Left ventricle myocardium inferior (tissue), 1 donor: ENCODE measurements around the gene KCTD2. TPM values are rescaled to one million over a fixed set of nuclear protein-coding genes. Genes with fewer than 3 reads are reported as not detected.

Experiments
- DNase-seq: peaks from one replicate; pipeline ENCODE4 v3.0.0-alpha.2; 2020
- H3K27ac ChIP-seq: fragments of 200-600 bp; replicated peaks from 2 replicates; pipeline ENCODE4 v1.8.0; 2021
- H3K27me3 ChIP-seq: fragments of 200-600 bp; 2 replicates; pipeline ENCODE4 v1.8.0; 2021; ENCODE audit warnings: low read depth
- H3K36me3 ChIP-seq: fragments of 200-600 bp; 2 replicates; pipeline ENCODE4 v1.8.0; 2021
- H3K4me1 ChIP-seq: fragments of 200-600 bp; 2 replicates; pipeline ENCODE4 v1.8.0; 2021
- H3K4me3 ChIP-seq: fragments of 200-600 bp; 2 replicates; pipeline ENCODE4 v1.8.0; 2021; ENCODE audit warnings: mild to moderate bottlenecking, moderate library complexity
- H3K9me3 ChIP-seq: fragments of 200-600 bp; replicated peaks from 2 replicates; pipeline ENCODE4 v1.8.0; 2021
- CTCF ChIP-seq: fragments of 200-600 bp; IDR thresholded peaks from 2 replicates; pipeline ENCODE4 v1.8.0; 2021; ENCODE audit warnings: antibody characterized with exemption, mild to moderate bottlenecking, borderline replicate concordance
- intact Hi-C: fragments of 100-400 bp; cut with micrococcal nuclease; formaldehyde crosslinking; loops from one replicate; pipeline ENCODE4 v1.11.0; 2022
- total RNA-seq: library from RNA; stranded (reverse); fragmentation: NEBNext Ultra II Directional; extraction: Animal tissue kit (Norgen Biotek cat#: 25700); gene quantifications from one replicate; pipeline ENCODE4 v1.2.1, GENCODE V29; 2021
- donor health status: DM: no; HTN: yes; CAD: no; lungs with severe emphysema.

Gene KCTD2
- total RNA-seq, 1 donor from 2014 or later = 23.1 TPM

GRCh38 chr17:75090871-75091854 is 44.1 kb downstream of the KCTD2 start:
- Histone ChIP-seq H3K4me3 (peak overlapping the region; percentile 0), H3K27me3 (no peaks in the 10 kb centered on the region), H3K36me3 (no peaks in the 10 kb centered on the region), H3K27ac (peak overlapping the region; percentile 55), H3K4me1 (peaks cover 50% of the 10 kb centered on the region), H3K9me3 (no peaks in the 10 kb centered on the region)
- intact Hi-C loops = no loop called here
- no peak for DNase-seq
- no peak for TF ChIP-seq CTCF

GRCh38 chr17:75091855-75092327 is 44.9 kb downstream of the KCTD2 start:
- H3K27me3 ChIP-seq = no peaks in the 10 kb centered on the region
- TF ChIP-seq CTCF = no peak
- H3K27ac ChIP-seq = peak overlapping the region; percentile 55
- peaks cover 55% of the 10 kb centered on the region for H3K4me1 ChIP-seq
- H3K36me3 ChIP-seq = no peaks in the 10 kb centered on the region
- intact Hi-C loops = no loop called here
- H3K4me3 ChIP-seq = no peak overlapping the region
- no peak for DNase-seq
- H3K9me3 ChIP-seq = no peaks in the 10 kb centered on the region

GRCh38 chr17:75093548-75094158 is 46.6 kb downstream of the KCTD2 start:
- Histone ChIP-seq H3K4me1 (peaks cover 38% of the 10 kb centered on the region), H3K27ac (no peak overlapping the region), H3K36me3 (no peaks in the 10 kb centered on the region), H3K4me3 (no peak overlapping the region), H3K9me3 (no peaks in the 10 kb centered on the region), H3K27me3 (no peaks in the 10 kb centered on the region)
- no peak for TF ChIP-seq CTCF
- no peak for DNase-seq
- intact Hi-C loops = no loop called here

GRCh38 chr17:75094871-75095399 is 47.9 kb downstream of the KCTD2 start:
- Histone ChIP-seq H3K27ac (no peak overlapping the region), H3K36me3 (peaks cover 3% of the 10 kb centered on the region), H3K9me3 (no peaks in the 10 kb centered on the region), H3K27me3 (no peaks in the 10 kb centered on the region), H3K4me1 (peaks cover 31% of the 10 kb centered on the region), H3K4me3 (no peak overlapping the region)
- intact Hi-C loops = no loop called here
- TF ChIP-seq CTCF = no peak
- DNase-seq = no peak

- peaks cover 11% of the 10 kb centered on the region for H3K36me3 ChIP-seq
- peak overlapping the region; percentile 68 for H3K27ac ChIP-seq
- peak; percentile 75 for DNase-seq
- H3K9me3 ChIP-seq = no peaks in the 10 kb centered on the region
- peaks cover 23% of the 10 kb centered on the region for H3K4me1 ChIP-seq
- intact Hi-C loops = no loop called here
- no peaks in the 10 kb centered on the region for H3K27me3 ChIP-seq
- no peak for TF ChIP-seq CTCF
- no peak overlapping the region for H3K4me3 ChIP-seq
Measured at GRCh38 chr17:75096082-75096625, 49.1 kb downstream of the KCTD2 start.
